H1 (cell line): ENCODE results near the gene BRD7. TPM values are rescaled to one million over a fixed set of nuclear protein-coding genes. Genes with fewer than 3 reads are reported as not detected.

ENCODE experiments used
- CTCF ChIP-seq, 3 experiments: IDR thresholded peaks; 1 replicate in 2 of 3; 2 replicates in 1 of 3; pipeline versions ENCODE4 v1.5.1 to v1.6.1; 2011; ENCODE audit warnings: low read length in 3 of 3, mild to moderate bottlenecking in 3 of 3, inconsistent platforms in 2 of 3, low read depth in 1 of 3, moderate library complexity in 1 of 3; ENCODE audit not compliant: insufficient read depth in 1 of 3; ENCODE audit errors: control extremely low read depth in 1 of 3
- JUND ChIP-seq: IDR thresholded peaks from 2 replicates; pipeline ENCODE4 v1.6.1; 2011; ENCODE audit warnings: mild to moderate bottlenecking, improper control_type of control experiment, low read length
- PHF8 ChIP-seq: fragments of 200-600 bp; sonication (generic); conservative IDR thresholded peaks from 2 replicates; pipeline ENCODE4 v1.7.1; 2012; ENCODE audit warnings: low read depth, mild to moderate bottlenecking, inconsistent platforms, low read length, moderate library complexity
- RBBP5 ChIP-seq: IDR thresholded peaks from 2 replicates; pipeline ENCODE4 v1.7.1; 2012; ENCODE audit warnings: low read depth, mild to moderate bottlenecking, inconsistent platforms, low read length, moderate library complexity, borderline replicate concordance
- SRF ChIP-seq: IDR thresholded peaks from 2 replicates; pipeline ENCODE4 v1.6.1; 2011; ENCODE audit warnings: mild to moderate bottlenecking, low read depth, low read length, moderate library complexity
- polyA plus RNA-seq, 7 experiments: library from polyadenylated mRNA; depleted of rRNA in 3 of 7; stranded (reverse) in 5 of 7; unstranded in 2 of 7; fragments of >200 nt in 5 of 7; fragments of 200-250 nt in 2 of 7; gene quantifications; 1 replicate in 5 of 7; 2 replicates in 1 of 7; 4 replicates in 1 of 7; pipeline versions ENCODE4 v1.2.1 to v1.2.3, GENCODE V29; 2011 to 2013; ENCODE audit warnings: missing spikeins in 2 of 7, mixed read lengths in 2 of 7
- total RNA-seq: library from RNA; stranded (reverse); fragmentation: NEBNext Ultra II Directional; extraction: Animal tissue kit (Norgen Biotek cat#: 25700); gene quantifications from 2 replicates; pipeline ENCODE4 v1.2.1, GENCODE V29; 2021

BRD7 gene
- total and polyA plus RNA-seq, 2 of the 8 experiments (the other 6 are each of a cell fraction or from before 2014, with no cell fraction given), result 42.5 to 120 TPM

GRCh38 chr16:50377001-50377400 lies 8.2 kb upstream of the BRD7 start (continued):
- TF ChIP-seq CTCF (IDR thresholded peaks at IDR 0.05; ENCODE audit: control extremely low read depth in 1 of 3, insufficient read depth in 1 of 3, low read depth in 1 of 3, low read length in 3 of 3) (no peak), RBBP5 (no peak), PHF8 (no peak), SRF (no peak), JUND (no peak)
